Measurements from ENCODE around the gene IGF2. TPM values are rescaled to one million over a fixed set of nuclear protein-coding genes. Genes with fewer than 3 reads are reported as not detected.

IGF2 gene
- total RNA-seq, 1 donor from 2014 or later = 6.6 TPM

- no peak for TF ChIP-seq CTCF (IDR thresholded peaks at IDR 0.05; ENCODE audit: insufficient read depth, low read length, severe bottlenecking)
- DNase-seq (ENCODE audit: low read depth) (no peak), FAIRE-seq (no peak)
- Histone ChIP-seq H3K4me3 (ENCODE audit: low read depth, low read length) (no peak overlapping the region), H3K27me3 (ENCODE audit: control insufficient read depth, insufficient read depth, low read length) (no peaks in the 10 kb centered on the region), H3K36me3 (ENCODE audit: control insufficient read depth, insufficient read depth, low read length) (no peaks in the 10 kb centered on the region)
Measured at GRCh38 chr11:2169005-2169378, 29.8 kb upstream of the IGF2 start.

- Histone ChIP-seq H3K36me3 (ENCODE audit: control insufficient read depth, insufficient read depth, low read length) (no peaks in the 10 kb centered on the region), H3K4me3 (ENCODE audit: low read depth, low read length) (no peak overlapping the region), H3K27me3 (ENCODE audit: control insufficient read depth, insufficient read depth, low read length) (no peaks in the 10 kb centered on the region)
- no peak for TF ChIP-seq CTCF (IDR thresholded peaks at IDR 0.05; ENCODE audit: insufficient read depth, low read length, severe bottlenecking)
- no peak for FAIRE-seq
- DNase-seq (ENCODE audit: low read depth) = no peak
Measured at GRCh38 chr11:2168286-2169004, 29.3 kb upstream of the IGF2 start.

- Histone ChIP-seq H3K36me3 (ENCODE audit: control insufficient read depth, insufficient read depth, low read length) (no peaks in the 10 kb centered on the region), H3K27me3 (ENCODE audit: control insufficient read depth, insufficient read depth, low read length) (no peaks in the 10 kb centered on the region), H3K4me3 (ENCODE audit: low read depth, low read length) (no peak overlapping the region)
- DNase-seq (ENCODE audit: low read depth) (no peak), FAIRE-seq (no peak)
- no peak for TF ChIP-seq CTCF (IDR thresholded peaks at IDR 0.05; ENCODE audit: insufficient read depth, low read length, severe bottlenecking)
Measured at GRCh38 chr11:2167141-2168045, 28.2 kb upstream of the IGF2 start.

- H3K4me3 ChIP-seq (ENCODE audit: low read depth, low read length) = peak overlapping the region; percentile 20
- peak; percentile 78 for TF ChIP-seq CTCF (IDR thresholded peaks at IDR 0.05; ENCODE audit: insufficient read depth, low read length, severe bottlenecking)
- no peak for FAIRE-seq
- no peaks in the 10 kb centered on the region for H3K27me3 ChIP-seq (ENCODE audit: control insufficient read depth, insufficient read depth, low read length)
- DNase-seq (ENCODE audit: low read depth) = no peak
- no peaks in the 10 kb centered on the region for H3K36me3 ChIP-seq (ENCODE audit: control insufficient read depth, insufficient read depth, low read length)
Measured at GRCh38 chr11:2166091-2166851, 27.1 kb upstream of the IGF2 start.

- TF ChIP-seq CTCF (IDR thresholded peaks at IDR 0.05; ENCODE audit: insufficient read depth, low read length, severe bottlenecking) = no peak
- Histone ChIP-seq H3K4me3 (ENCODE audit: low read depth, low read length) (no peak overlapping the region), H3K27me3 (ENCODE audit: control insufficient read depth, insufficient read depth, low read length) (no peaks in the 10 kb centered on the region), H3K36me3 (ENCODE audit: control insufficient read depth, insufficient read depth, low read length) (no peaks in the 10 kb centered on the region)
- FAIRE-seq = no peak
- DNase-seq (ENCODE audit: low read depth) = no peak
Measured at GRCh38 chr11:2165571-2165970, 26.4 kb upstream of the IGF2 start.
